A673 (cell line): Measurements from ENCODE around the gene AKAP1. TPM values are rescaled to one million over a fixed set of nuclear protein-coding genes. Genes with fewer than 3 reads are reported as not detected.
A peak's percentile ranks its signal among the peaks of the same experiment; 100 is the strongest.

Experiments used
- BruUV-seq: library from RNA; stranded (reverse); fragments of 400-500 nt; replicated peaks from 2 replicates; lab custom pipeline; 2021; lab: Mats Ljungman, UMichigan
- CTCF ChIA-PET: fragments of 300-600 bp; sonication (Branson Sonifier 250); formaldehyde crosslinking; loops from one replicate; lab custom pipeline; 2022; ENCODE audit warnings: antibody characterized with exemption; lab: Charles Lee
- POLR2A ChIA-PET: fragments of 300-600 bp; sonication (Branson Sonifier 250); formaldehyde crosslinking; loops from one replicate; lab custom pipeline; 2022; ENCODE audit warnings: antibody characterized with exemption; ENCODE audit not compliant: low non-redundant PET; lab: Charles Lee
- DNase-seq: peaks from one replicate; pipeline ENCODE4 v3.0.0-alpha.2; 2015; ENCODE audit warnings: low spot score
- H3K27ac ChIP-seq: fragments of 200-600 bp; sonication (generic); 2 replicates; pipeline ENCODE4 v1.5.1; 2016; ENCODE audit warnings: mixed run types, low read depth, mild to moderate bottlenecking, mixed read lengths, antibody characterized with exemption, low read length; ENCODE audit not compliant: poor library complexity, severe bottlenecking
- H3K27me3 ChIP-seq: fragments of 200-600 bp; sonication (generic); replicated peaks from 2 replicates; pipeline ENCODE4 v1.6.1; 2017; ENCODE audit warnings: mixed run types, low read depth, mild to moderate bottlenecking, mixed read lengths, antibody characterized with exemption, low read length; ENCODE audit not compliant: insufficient read depth, poor library complexity
- H3K36me3 ChIP-seq: fragments of 200-600 bp; sonication (generic); 2 replicates; pipeline ENCODE4 v1.6.1; 2016; ENCODE audit warnings: mixed run types, mild to moderate bottlenecking, mixed read lengths, antibody characterized with exemption, low read length; ENCODE audit not compliant: insufficient read depth, poor library complexity, severe bottlenecking
- H3K4me1 ChIP-seq: fragments of 200-600 bp; sonication (generic); 2 replicates; pipeline ENCODE4 v1.6.1; 2017; ENCODE audit warnings: mixed run types, mild to moderate bottlenecking, mixed read lengths, antibody characterized with exemption, low read length; ENCODE audit not compliant: insufficient read depth, poor library complexity, severe bottlenecking
- H3K4me3 ChIP-seq: fragments of 200-600 bp; sonication (generic); 2 replicates; pipeline ENCODE4 v1.5.1; 2016; ENCODE audit warnings: low read depth, mixed run types, mild to moderate bottlenecking, mixed read lengths, low read length; ENCODE audit not compliant: poor library complexity, severe bottlenecking
- H3K9me3 ChIP-seq: fragments of 200-600 bp; sonication (generic); 2 replicates; pipeline ENCODE4 v1.6.1; 2016; ENCODE audit warnings: mixed run types, low read depth, mild to moderate bottlenecking, mixed read lengths, antibody characterized with exemption, low read length; ENCODE audit not compliant: poor library complexity, severe bottlenecking
- CTCF ChIP-seq: fragments of 300-800, 200-600 bp; sonication (generic); conservative IDR thresholded peaks from 2 replicates; pipeline ENCODE4 v1.5.1; 2017; ENCODE audit warnings: low read depth, mild to moderate bottlenecking, antibody characterized with exemption, low read length, moderate library complexity, mixed read lengths
- EZH2 ChIP-seq: fragments of 200-600 bp; sonication (generic); IDR thresholded peaks from 2 replicates; pipeline ENCODE4 v1.6.1; 2017; ENCODE audit warnings: borderline replicate concordance, low read depth, mild to moderate bottlenecking, mixed read lengths, antibody characterized with exemption, low read length; ENCODE audit not compliant: poor library complexity, severe bottlenecking
- intact Hi-C: fragments of 100-400 bp; cut with micrococcal nuclease; formaldehyde crosslinking; loops from one replicate; pipeline ENCODE4 v1.10.0; 2022; ENCODE audit not compliant: unreplicated experiment
- total RNA-seq: library from RNA; stranded (reverse); gene quantifications from 2 replicates; pipeline ENCODE4 v1.2.3, GENCODE V29; 2021

Gene AKAP1
- total RNA-seq, 1 experiment from 2014 or later, result 43.4 TPM

GRCh38 chr17:57133486-57133885, 48.4 kb downstream of the AKAP1 start:
- Histone ChIP-seq H3K4me3 (no peak overlapping the region), H3K27me3 (no peaks in the 10 kb centered on the region), H3K4me1 (peaks cover 7% of the 10 kb centered on the region), H3K9me3 (no peaks in the 10 kb centered on the region), H3K36me3 (no peaks in the 10 kb centered on the region), H3K27ac (no peak overlapping the region)
- DNase-seq, result no peak
- no peak for TF ChIP-seq EZH2
- no peak for TF ChIP-seq CTCF
- intact Hi-C loops, result loop anchor here (5.0 kb wide), 2 partner anchors 979 to 1314 kb away; no protein-coding TSS in a partner anchor
- ChIA-PET POLR2A (no interaction called here), CTCF (interaction anchor here (0.6 kb wide), 1 partner anchor 1398 kb away, joined by 3 read pairs; no protein-coding TSS in a partner anchor)
- no TSS peak for BruUV-seq

GRCh38 chr17:57135026-57135788, 50.2 kb downstream of the AKAP1 start:
- H3K4me3 ChIP-seq, result no peak overlapping the region
- no peak for TF ChIP-seq CTCF
- no peak for TF ChIP-seq EZH2
- no TSS peak for BruUV-seq
- H3K9me3 ChIP-seq, result no peaks in the 10 kb centered on the region
- H3K27me3 ChIP-seq, result no peaks in the 10 kb centered on the region
- POLR2A ChIA-PET, result no interaction called here
- no peak overlapping the region for H3K27ac ChIP-seq
- no peaks in the 10 kb centered on the region for H3K36me3 ChIP-seq
- no peak for DNase-seq
- intact Hi-C loops, result no loop called here
- H3K4me1 ChIP-seq, result peaks cover 7% of the 10 kb centered on the region
- CTCF ChIA-PET, result no interaction called here

GRCh38 chr17:57135789-57136291, 50.8 kb downstream of the AKAP1 start:
- Histone ChIP-seq H3K36me3 (no peaks in the 10 kb centered on the region), H3K27ac (no peak overlapping the region), H3K4me3 (no peak overlapping the region), H3K9me3 (no peaks in the 10 kb centered on the region), H3K4me1 (peaks cover 7% of the 10 kb centered on the region), H3K27me3 (no peaks in the 10 kb centered on the region)
- ChIA-PET POLR2A (interaction anchor here (0.6 kb wide), 2 partner anchors 294 to 425 kb away, joined by 4 to 7 read pairs; no protein-coding TSS in a partner anchor), CTCF (no interaction called here)
- TF ChIP-seq EZH2 (no peak), CTCF (no peak)
- no TSS peak for BruUV-seq
- DNase-seq, result peak; percentile 17
- intact Hi-C loops, result no loop called here
